CD4-positive, alpha-beta T cell treated with Interleukin-4 for 1 hour (primary cell): ENCODE results near the gene TGM1.

Experiments
- DNase-seq, 2 donors: peaks; one replicate each; pipeline ENCODE4 v3.0.0-alpha.2; 2020 to 2022

Gene TGM1

DNA sequence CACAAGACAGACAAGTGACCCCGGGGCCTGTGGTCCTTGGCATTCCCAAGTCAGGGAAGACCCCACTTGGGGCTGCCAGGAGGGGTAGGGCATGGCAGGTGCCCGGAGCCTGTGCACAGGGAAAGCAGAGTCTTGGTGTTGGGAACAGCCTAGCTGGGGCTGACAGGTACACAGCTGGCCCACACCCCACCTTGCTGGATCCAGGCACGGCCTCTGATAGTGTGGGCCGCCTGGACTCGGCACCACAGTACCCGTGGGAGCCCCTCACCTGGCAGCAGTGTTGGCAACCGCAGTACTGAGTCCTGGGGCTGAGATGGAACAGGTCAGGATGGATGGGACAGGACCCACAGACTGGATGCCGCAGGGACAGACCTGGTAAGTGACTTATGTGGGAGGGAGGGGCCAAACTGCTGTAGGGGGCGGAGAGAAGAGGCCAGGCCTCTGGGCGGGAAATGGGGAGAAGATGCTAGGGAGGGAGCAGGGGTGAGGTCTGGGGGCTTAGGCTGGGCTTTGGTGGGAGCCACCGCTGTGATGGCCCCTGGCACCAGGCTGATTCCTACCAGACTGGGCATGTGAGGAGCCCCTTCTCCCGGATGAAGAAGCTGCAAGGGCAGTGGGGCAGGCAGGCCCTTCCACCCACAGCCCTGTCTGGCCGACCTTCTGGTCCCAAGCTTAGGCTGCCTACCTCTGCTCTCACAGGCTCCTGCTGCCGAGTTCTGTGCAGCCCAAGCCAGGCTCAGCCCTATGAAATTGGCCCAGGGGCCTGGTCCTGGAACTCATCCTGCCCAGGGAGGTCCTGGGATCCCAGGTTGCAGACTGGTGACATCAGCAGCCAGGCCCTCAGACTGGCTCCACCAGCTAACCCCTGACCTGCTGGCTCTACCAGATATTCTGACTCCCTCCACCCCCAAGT lies at the start of gene TGM1:
Gene TGM1 (minus strand): TSS at position 357 of the 913 bp plus-strand sequence. CDS start 825 bp downstream, outside the sequence.
- no peak for DNase-seq

DNA sequence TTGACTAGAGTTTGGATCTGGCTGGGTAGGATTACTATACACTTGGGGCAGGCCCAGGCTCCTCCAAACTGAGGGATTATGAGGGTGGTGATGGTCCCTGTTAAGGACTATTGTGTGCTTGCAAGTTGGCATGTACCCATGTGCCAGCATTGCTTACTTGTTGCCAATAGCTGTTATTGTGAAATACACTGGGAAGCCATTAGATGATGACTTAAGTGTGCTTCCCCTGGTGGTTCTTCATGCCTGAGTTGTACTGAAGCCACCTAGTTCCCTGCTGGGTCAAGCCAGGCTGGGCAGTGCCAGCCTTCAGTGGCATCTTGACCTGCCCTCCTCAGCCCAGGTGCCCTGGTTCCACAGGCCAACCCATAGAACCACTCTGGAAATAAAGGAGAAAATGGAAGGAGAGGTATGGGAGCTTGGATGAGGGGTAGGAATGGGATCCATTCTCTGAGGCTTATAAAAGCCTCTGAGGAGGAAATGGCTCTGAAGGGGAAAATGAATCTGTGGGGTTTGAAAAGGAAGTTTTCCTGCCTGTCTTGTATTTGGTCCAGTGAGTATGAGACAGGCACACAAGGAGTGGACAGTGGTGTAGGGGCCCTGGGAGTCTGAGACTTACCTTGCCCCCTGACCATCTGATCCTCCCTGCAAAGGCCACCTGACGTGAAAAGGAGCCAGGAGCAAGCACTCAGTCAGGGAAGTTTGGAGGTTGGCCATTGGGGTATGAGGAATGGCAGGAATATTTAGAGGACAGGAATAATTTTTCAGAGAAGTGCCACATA lies 49.0 kb upstream of the TGM1 start:
- DNase-seq = peak in 1 of 2 donors; percentile 38

DNA sequence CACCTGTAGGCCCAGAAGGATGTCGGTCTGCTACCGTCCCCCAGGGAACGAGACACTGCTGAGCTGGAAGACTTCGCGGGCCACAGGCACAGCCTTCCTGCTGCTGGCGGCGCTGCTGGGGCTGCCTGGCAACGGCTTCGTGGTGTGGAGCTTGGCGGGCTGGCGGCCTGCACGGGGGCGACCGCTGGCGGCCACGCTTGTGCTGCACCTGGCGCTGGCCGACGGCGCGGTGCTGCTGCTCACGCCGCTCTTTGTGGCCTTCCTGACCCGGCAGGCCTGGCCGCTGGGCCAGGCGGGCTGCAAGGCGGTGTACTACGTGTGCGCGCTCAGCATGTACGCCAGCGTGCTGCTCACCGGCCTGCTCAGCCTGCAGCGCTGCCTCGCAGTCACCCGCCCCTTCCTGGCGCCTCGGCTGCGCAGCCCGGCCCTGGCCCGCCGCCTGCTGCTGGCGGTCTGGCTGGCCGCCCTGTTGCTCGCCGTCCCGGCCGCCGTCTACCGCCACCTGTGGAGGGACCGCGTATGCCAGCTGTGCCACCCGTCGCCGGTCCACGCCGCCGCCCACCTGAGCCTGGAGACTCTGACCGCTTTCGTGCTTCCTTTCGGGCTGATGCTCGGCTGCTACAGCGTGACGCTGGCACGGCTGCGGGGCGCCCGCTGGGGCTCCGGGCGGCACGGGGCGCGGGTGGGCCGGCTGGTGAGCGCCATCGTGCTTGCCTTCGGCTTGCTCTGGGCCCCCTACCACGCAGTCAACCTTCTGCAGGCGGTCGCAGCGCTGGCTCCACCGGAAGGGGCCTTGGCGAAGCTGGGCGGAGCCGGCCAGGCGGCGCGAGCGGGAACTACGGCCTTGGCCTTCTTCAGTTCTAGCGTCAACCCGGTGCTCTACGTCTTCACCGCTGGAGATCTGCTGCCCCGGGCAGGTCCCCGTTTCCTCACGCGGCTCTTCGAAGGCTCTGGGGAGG lies 47.9 kb upstream of the TGM1 start, which contains the start of gene LTB4R:
Gene LTB4R (plus strand): TSS at position 857 of the 959 bp plus-strand sequence. CDS start 4,150 bp downstream, outside the sequence.
- DNase-seq = peak; percentile 76 to 78

DNA sequence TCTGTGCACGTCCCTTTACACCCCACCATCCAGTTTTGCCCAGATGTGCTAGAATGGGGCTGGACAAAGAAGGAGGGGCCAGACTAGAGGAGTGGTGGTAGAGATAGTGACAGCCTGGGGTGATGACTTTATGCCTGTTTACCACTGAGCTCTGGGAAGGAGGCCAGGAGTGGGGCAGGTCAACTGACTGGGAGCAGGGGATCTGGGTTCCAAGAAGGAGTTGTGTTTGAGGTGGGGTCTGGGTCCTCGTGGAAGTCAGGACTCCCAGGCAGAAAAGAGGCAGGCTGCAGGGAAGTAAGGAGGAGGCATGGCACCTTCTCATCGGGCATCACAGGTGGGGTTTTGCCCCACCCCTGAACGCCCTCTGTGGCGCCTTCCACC lies 47.3 kb upstream of the TGM1 start:
- DNase-seq = no peak

DNA sequence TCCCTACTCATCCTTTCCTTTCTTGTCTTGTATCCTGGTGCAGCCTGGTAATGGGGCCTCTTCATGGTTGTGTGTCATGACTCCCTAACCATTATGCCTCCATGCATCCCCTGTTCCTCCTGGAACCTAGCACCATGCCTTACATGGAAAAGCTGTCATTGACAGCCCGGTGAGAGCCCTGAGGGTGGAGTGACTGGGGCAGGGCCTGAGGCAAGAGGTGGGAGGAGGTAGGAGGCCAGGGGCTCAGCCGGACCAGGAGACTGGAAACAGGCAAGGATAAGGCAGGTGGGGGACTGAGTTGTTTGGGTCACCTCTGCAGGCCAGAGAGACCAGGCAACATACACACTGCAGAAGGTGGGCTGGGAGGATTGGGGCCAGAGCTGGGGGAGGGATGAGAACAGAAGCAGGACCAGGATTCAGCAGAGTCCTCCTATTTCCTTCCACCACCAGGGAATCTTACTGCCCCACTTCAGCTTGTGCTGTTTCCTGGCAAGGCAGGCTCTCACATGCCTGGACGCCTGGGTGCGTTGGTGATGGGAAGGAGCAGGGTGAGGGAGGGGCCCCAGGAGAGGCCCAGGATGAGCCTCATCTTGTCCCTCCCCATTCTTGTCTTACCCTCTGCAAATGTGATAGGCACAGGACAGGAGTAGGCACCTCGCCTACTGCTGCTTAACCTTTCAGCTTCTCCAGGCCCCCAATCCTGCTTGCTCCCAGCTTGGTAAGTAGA lies 46.7 kb upstream of the TGM1 start, which contains the start of gene LTB4R2:
Gene LTB4R2 (plus strand): TSS at position 603 of the 727 bp plus-strand sequence. CDS start 525 bp downstream, outside the sequence.
- DNase-seq = no peak

DNA sequence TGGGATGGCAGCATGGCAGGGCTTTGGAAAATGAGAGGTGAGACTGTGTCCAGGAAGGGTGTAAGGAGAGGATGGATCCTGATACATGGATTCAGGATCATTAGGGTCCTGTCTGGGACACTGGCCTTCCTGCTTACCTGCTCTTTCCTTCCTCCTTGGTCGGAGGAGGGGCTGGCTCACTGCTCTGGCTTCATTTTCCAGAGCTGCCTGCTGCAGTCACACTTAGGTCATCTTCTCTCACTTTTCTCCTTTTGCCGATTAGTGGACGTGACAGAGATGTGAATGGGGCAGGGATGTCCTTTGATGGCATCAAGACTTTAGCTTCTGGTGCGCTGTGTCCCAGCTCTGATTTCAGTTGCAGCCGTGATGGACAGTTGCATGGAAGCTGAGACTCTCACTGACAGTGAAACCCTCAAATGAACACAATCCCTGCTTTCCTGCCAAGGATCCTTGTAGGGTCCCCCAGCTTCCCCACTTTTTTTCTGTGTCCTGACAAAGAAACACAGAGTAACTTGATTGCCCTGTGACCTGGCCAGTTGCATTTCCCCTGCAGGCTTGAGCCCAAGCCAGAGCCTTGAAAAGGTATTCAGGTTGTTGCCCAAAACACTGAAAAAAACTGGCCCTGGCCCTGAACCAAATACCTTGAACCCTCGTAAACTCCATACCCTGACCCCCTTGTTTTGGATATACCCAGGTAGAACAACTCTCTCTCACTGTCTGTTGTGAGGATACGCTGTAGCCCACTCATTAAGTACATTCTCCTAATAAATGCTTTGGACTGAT lies 45.6 kb upstream of the TGM1 start:
- DNase-seq = no peak

DNA sequence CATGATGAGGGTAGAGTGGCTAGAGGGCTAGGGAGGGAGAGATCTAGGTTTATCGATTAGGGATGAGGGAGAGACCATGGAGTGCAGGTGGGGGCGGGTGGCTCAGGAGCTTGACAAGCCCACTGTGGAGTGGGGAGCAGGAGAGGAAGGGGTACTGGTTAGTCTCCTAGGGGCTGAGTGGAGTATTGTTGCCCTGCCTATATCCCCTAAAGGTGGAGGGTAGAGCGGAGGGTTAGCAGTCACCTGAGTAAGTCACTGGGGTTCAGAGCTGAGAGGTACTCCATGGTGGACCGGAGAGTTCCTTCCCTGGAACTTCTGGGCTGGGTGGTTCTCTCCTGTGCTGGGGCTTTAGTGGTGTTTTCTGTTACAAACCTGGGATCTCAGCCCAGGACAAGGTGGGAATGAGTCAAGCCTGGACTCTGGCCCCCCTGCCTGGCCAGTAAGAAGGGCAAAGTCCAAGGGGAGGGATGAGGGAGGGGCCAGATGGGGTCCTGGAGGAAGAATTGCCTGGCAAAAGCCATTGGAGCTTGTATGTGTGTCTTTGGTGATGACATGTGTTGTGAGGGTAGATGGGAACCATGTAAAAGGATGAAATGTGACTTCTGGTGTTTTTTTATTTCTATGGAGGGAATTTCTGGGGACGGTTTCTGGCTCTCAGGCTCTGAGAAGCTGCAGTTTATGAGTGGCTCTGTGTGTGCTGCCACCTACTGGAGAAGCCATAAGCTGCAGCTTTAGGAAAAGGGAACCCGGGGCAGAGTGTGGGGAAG lies 44.8 kb upstream of the TGM1 start, which contains the start of gene CIDEB:
Gene CIDEB (minus strand): TSS at position 403 of the 767 bp plus-strand sequence. CDS start 119 bp downstream, at position 284.
- peak; percentile 71 to 73 for DNase-seq

DNA sequence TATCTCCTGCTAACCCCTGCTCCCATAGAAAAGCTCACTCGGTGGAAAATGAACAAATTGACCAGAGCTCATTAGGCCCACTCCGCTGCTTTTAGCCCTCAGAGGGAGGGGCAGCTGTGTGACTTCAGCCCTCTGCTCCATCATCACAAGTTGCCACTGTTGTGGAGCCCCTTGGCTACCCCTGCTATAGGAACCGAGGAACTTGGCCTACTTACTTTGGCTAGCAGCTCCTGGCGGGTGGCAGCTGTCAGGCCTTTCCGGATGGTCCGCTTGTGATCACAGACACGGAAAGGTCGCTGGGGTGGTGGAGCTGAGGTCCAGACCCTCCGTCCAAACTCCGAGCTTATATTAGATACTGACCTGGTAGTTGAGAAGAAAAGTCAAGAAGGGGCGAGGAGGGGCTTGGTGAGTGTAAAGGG lies 44.2 kb upstream of the TGM1 start:
- DNase-seq = no peak

DNA sequence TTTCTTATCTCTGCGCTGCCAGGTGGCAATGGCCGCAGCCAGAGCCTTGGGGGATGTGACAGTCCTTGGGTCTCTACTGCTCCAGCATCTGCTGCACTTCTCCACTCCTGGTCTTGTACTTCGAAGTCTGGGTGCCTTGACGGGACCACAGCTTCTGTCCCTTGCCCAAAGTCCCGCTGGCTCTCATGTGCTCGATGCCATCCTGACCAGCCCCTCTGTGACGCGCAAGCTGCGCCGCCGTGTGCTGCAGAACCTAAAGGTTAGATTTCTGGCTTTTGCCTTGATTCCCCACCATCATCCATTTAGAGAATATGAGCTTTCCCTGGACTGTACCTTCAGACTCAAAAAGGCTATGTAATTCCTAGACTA lies 41.0 kb upstream of the TGM1 start:
- DNase-seq = no peak

DNA sequence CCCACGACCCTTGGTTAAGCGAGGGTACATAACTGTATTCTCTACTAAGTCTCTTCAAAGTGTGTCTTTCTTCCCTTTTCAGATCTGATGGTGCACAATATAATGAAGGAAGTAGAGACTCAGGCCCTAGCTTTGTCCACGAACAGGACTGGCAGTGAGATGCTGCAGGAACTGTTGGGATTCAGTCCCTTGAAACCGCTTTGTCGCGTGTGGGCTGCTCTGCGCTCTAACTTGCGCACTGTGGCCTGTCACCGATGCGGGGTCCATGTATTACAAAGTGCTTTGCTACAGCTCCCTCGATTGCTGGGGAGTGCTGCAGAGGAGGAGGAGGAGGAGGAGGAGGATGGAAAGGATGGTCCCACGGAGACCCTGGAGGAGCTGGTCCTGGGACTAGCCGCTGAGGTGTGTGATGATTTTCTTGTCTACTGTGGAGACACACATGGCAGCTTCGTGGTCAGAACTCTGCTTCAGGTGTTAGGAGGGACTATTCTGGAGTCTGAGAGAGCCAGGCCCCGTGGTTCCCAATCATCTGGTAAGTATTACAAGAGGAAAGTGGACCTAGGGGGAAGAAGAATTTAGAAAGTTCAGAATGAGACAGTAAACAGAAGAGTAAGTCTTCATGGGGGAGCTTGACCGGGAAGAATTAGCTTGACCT lies 37.5 kb upstream of the TGM1 start:
- no peak for DNase-seq

DNA sequence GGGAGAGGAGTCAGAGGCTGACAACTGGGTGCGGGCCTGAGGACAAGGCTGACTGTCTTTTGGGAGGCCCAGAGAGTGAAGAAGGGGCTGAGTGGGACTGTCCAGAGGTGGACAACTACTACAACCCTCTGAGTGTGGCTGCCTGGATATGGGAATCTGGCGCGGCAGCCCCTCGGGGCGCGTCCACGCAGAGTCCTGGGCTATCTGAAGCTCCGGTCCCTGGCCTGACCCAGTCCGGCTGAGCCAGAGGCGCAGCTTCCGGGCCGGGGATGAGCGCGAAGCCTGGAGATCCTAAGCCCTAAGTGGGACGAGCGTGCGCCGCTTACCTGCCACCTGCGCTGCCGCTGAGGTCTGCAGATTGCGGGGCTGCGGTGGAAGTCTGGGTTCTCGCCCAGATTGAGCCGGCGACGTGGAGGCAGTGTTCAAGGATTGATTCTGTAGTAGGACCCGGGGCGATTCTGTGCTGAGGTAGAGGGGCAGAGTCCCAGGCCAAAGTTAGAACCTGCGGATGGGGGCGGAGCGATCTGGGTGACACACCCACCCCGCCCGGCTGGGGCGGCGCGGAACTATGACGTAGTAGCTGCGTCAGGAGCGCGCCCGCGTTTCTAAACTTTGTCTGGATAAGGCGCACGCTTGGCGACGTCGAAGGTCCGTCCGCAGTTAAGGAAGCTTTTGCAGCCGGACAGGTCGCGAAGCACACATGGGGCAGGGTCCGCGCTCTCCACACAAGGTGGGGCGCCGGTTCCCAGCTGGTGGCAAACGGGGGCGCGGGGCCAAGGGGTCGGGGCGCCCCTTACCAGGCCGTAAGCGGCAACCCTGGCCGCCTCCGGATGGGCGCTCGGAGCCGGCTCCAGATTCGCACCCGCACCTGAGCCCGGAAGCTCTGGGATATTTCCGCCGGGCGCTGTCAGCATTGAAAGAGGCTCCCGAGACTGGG lies 36.5 kb upstream of the TGM1 start, which contains the start of the genes DHRS1 and NOP9:
Gene DHRS1 (minus strand): TSS at position 526 of the 937 bp plus-strand sequence. CDS start 674 bp downstream, outside the sequence.
Gene NOP9 (plus strand): TSS at position 596 of the 937 bp plus-strand sequence. CDS start 105 bp downstream, at position 701.
- DNase-seq = peak; percentile 89 to 92

DNA sequence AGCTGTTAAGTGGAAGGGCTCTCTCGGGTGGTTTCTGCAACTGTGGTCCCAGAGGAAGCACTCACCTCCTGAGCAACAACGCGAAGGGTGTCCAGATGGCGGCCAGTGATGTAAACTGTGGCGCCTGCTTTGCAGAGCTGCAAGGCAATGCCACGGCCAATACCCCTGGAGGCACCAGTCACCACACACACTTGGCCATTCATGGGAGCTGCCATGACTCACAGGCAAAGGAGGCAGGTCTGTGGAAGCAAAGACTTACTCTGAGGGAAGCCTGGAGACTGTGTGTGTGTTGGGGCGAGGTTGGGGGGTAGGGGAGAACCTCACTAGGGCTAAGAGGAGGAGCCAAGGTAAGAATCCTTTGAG lies 35.9 kb upstream of the TGM1 start:
- DNase-seq = no peak

DNA sequence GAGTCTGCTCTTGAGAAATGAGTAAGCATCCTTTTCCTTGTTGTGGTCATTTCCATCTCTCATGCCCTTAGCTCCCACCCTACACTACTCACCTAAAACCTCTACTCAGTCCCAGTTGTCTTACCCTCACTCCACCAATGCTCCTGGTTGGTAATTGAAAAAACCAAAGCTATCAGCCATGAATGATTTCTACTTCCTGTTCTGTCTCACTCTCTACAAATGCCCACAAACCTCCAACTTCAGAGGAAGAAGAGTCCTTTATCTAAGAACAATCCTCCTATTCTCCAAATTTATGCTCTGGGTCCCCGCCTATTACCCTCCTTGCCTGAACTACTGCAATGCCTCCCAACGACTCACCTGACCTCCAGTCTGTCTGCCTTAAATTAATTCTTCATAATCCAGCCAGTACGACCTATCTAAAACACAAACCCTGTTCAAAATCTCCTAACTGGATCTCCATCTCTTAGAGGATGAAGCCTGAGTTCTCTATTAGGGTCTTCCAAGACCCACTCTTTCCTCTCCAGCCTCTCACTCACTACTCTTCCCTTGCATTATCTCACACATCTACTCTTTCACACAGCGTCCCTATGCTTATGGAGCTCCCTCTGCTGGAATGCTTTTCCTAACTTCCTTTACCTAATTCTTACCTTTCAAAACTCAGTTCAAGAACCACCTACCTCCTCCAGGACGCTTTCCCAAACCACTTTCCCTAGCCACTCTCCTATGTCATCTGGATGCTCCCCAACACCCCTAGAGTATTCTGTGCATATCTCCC lies 34.4 kb upstream of the TGM1 start:
- no peak for DNase-seq

DNA sequence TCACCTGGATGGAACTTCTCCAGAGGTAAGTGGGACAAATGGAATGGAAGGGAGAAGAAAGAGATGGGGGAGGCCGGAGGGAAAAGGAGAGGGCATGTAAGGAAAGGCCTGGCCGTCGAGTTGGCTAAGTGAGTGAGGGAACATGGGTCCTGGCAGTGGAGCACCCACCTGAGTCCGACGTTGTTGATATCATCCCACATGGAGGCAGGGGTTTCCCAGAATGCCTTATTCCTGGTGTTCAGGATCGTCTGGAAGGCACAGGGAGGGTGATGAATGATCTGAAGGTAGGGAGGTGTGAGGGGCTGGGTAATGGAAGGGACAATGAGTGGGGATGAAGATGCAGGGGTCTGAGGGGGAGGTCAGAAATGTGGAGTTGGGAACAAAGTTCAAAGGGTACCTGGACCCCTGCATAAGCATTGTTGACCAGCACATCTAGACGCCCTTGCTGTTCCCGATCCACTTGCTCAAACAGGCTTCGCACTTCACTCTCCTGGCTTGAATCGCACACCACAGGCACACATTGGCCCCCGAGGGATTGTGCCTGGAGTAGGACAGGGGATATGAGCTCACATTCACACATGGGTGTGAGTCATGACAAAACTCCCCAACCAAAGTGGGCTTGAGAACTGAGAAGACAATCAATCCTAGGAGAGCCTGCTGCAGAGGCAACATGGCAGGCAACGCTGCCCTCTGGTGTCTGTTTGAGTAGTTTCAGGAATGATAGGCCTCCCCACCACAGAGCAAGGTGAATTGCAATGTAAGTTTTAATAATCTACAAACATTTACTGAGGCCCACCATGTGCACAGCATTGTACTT lies 33.6 kb upstream of the TGM1 start:
- peak; percentile 81 to 83 for DNase-seq

DNA sequence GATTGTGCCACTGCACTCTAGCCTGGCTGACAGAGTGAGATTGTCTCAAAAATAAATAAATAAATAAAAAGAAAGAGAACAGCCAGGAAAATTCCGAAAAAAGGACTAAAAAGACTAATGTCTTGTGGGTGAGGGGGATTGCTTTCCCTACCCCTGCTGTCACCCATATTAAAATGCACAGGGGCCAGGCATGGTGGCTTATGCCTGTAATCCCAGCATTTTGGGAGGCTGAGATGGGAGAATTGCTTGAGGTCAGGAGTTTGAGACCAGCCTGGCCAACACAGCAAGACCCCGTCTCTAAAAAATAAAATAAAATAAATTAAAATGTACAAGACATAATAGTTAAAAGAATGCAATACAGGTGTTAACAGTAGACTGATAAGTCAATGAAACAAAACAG lies 30.5 kb upstream of the TGM1 start:
- no peak for DNase-seq

DNA sequence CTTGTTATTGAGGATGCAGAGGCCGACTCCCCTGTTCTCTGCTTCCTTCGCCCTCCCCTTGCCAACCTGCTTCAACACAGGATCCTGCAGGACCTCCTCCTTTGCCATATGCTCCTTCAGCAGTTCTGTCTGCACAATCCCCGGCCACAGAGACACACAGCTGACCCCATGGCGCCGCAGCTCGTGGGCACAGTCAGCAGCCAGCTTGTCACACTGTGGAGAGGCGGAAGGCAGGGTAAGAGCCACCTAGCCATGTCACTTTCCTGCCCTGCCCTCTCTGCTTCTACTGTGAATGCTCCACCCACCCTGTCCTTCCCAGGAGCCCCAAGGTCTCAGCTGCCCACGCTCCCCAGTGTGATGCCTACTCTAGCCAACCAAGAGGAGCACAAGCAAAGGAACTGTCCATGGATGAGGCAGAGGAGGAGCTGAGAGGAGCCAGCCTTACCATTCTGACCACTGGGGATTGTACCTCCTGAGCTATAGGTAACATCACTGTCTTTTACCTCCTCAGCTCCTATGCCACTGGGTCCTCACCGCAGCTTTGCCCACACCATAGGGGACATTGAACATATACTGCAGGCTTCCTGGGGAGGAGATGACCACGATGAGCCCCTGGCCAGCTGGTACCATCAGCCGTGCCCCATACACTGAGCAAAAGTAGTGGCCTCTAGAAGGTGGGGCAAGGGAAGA lies 29.3 kb upstream of the TGM1 start:
- no peak for DNase-seq
